Fibroblast of the aortic adventitia (primary cell): Measurements from ENCODE around the gene WBP2. TPM values are rescaled to one million over a fixed set of nuclear protein-coding genes. Genes with fewer than 3 reads are reported as not detected.

Experiments
- DNase-seq: peaks from one replicate; pipeline ENCODE4 v3.0.0-alpha.2; 2010; ENCODE audit warnings: low read depth
- H3K4me3 ChIP-seq: 2 replicates; pipeline ENCODE4 v1.5.1; 2011; ENCODE audit warnings: low read depth, mild to moderate bottlenecking, control low read depth, low read length, moderate library complexity
- total RNA-seq: library from RNA; depleted of rRNA; stranded (reverse); fragments of >200 nt; gene quantifications from 2 replicates; pipeline ENCODE4 v1.2.3, GENCODE V29; 2012; ENCODE audit warnings: low replicate concordance
- TF ChIP-seq, protein P1 (sequence below): IDR thresholded peaks from 2 replicates; pipeline ENCODE4 v1.5.1; 2011; ENCODE audit warnings: mild to moderate bottlenecking, low read length, control low read depth, inconsistent platforms; ENCODE audit not compliant: insufficient read depth

Gene WBP2
- total RNA-seq, 1 donor: 24.1 TPM

DNA sequence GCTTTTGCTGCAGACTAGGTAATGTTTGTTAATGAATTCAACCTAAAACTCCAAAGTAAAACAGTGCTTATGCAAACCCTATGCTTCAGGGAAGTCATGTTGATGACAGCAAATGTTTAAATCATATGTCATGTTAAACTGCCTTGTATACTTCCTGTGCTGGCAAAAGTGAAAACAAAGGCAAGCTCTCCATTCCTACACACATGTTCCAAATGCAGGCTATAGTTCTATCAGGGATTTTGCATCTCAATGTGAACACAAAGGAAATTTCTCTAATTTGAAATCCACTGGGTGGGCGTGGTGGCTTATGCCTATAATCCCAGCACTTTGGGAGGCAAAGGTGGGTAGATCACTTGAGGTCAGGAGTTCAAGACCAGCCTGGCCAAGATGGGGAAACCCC, 51.3 kb downstream of the WBP2 start:
- H3K4me3 ChIP-seq: no peak overlapping the region
- DNase-seq: no peak
- TF ChIP-seq, protein P1, sequence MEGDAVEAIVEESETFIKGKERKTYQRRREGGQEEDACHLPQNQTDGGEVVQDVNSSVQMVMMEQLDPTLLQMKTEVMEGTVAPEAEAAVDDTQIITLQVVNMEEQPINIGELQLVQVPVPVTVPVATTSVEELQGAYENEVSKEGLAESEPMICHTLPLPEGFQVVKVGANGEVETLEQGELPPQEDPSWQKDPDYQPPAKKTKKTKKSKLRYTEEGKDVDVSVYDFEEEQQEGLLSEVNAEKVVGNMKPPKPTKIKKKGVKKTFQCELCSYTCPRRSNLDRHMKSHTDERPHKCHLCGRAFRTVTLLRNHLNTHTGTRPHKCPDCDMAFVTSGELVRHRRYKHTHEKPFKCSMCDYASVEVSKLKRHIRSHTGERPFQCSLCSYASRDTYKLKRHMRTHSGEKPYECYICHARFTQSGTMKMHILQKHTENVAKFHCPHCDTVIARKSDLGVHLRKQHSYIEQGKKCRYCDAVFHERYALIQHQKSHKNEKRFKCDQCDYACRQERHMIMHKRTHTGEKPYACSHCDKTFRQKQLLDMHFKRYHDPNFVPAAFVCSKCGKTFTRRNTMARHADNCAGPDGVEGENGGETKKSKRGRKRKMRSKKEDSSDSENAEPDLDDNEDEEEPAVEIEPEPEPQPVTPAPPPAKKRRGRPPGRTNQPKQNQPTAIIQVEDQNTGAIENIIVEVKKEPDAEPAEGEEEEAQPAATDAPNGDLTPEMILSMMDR: no peak

DNA sequence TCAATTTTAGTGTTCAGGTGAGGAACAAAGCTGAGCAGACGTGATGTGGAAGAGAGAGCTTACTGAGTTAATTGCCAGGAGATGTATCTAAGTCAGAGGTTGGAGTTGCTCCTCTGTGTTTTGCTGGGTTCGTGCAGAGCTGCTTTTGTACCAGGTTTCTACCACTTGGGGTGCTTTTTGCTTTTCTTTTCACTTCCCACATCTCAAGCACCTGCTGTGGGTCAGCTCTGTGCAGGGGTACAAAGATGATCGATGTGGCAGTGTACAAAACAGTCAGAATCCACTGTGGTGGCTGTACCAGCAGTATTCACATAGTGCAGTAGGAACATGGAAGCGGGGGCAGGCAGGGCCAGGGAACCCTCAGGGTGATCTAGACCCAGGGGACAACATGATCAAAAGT, 55.7 kb downstream of the WBP2 start:
- no peak overlapping the region for H3K4me3 ChIP-seq
- TF ChIP-seq, protein P1: no peak

DNA sequence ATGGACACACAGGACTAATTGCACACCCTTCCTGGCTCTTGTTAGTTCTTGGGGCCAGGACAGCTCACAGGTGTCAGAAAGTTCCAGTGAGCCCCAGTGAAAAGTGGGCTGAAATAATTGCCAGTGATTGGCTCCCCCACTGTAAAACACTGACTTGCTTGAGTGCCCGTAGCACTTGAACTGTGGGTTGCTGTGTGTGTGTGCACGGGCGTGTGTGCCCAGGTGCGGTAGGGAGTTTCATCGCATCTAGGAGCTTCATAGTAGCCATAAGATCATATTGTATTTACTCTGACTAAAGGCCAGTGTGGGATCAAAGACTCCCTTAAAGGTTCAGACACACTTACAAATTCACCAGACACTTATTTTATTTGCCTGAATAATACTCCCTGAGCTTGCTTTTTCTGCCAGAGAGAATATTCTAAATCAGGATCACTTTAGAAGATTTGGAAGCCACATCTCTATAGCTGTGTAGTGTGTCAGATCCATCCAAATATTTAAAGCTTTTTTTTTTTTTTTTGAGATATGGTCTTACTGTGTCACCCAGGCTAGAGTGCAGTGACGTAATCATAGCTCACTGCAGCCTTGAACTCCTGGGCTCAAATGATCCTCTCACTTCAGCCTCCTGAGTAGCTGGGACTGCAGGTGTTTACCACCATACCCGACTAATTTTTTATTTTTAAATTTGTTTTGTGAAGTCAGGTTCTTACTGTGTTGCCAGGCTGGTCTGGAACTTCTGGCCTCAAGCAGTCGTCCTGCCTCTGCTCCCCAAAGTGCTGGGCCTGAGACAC, 59.1 kb downstream of the WBP2 start:
- DNase-seq: no peak
- H3K4me3 ChIP-seq: no peak overlapping the region
- TF ChIP-seq, protein P1: no peak

More for the DNA sequence above, 55.7 kb downstream of the WBP2 start:
- no peak for DNase-seq

Other genes starting within 250 kb of the WBP2 start
- gene SMIM5, start 221.9 kb downstream of the WBP2 start, total RNA-seq: not detected in 2 replicates
- gene RECQL5, start 188.2 kb downstream of the WBP2 start, total RNA-seq: 17.6 and 22.2 TPM in 2 replicates
- gene SAP30BP, start 188.0 kb downstream of the WBP2 start, total RNA-seq: 45.8 and 93.8 TPM in 2 replicates
- gene ITGB4, start 133.9 kb downstream of the WBP2 start, total RNA-seq: 0.09 and 0.16 TPM in 2 replicates
- gene GALK1, start 90.1 kb downstream of the WBP2 start, total RNA-seq: 20.6 and 35.9 TPM in 2 replicates
- 18.0 and 30.2 TPM in 2 replicates for gene UNK, start 70.5 kb downstream of the WBP2 start, total RNA-seq
- 0.54 and 2.3 TPM in 2 replicates for gene UNC13D, start 10.9 kb downstream of the WBP2 start, total RNA-seq
- gene TRIM47, start 23.2 kb upstream of the WBP2 start, total RNA-seq: 14.9 and 20.9 TPM in 2 replicates
- 7.7 and 11.4 TPM in 2 replicates for gene TRIM65, start 41.6 kb upstream of the WBP2 start, total RNA-seq
- 27.0 and 39.2 TPM in 2 replicates for gene MRPL38, start 49.5 kb upstream of the WBP2 start, total RNA-seq
- gene FBF1, start 85.7 kb upstream of the WBP2 start, total RNA-seq: 14.1 and 21.1 TPM in 2 replicates
- gene ACOX1, start 123.8 kb upstream of the WBP2 start, total RNA-seq: 47.0 and 61.5 TPM in 2 replicates
- 16.0 and 18.3 TPM in 2 replicates for gene TEN1, start 123.9 kb upstream of the WBP2 start, total RNA-seq
- gene CDK3, start 145.5 kb upstream of the WBP2 start, total RNA-seq: 1.1 TPM in 1 of 2 replicates, not detected in the other
- gene EVPL, start 172.0 kb upstream of the WBP2 start, total RNA-seq: not detected in 2 replicates
- gene SRP68, start 217.2 kb upstream of the WBP2 start, total RNA-seq: 17.3 and 32.3 TPM in 2 replicates
- gene GALR2, start 219.4 kb upstream of the WBP2 start, total RNA-seq: not detected in 2 replicates
- gene ZACN, start 223.8 kb upstream of the WBP2 start, total RNA-seq: not detected in 2 replicates
- gene EXOC7, start 248.5 kb upstream of the WBP2 start, total RNA-seq: 40.8 and 88.5 TPM in 2 replicates